ENCODE measurements around the gene PHF23. TPM values are rescaled to one million over a fixed set of nuclear protein-coding genes. Genes with fewer than 3 reads are reported as not detected.

PHF23 gene
- total RNA-seq, 1 donor from 2014 or later = 55.1 TPM

- intact Hi-C loops (cut with micrococcal nuclease) = no loop called here
These were observed 16.9 kb downstream of the PHF23 start for GRCh38 chr17:7222093-7222971.

- intact Hi-C loops (cut with micrococcal nuclease) = loop anchor here (1.0 kb wide), 1 partner anchor 75 kb away; no protein-coding TSS in a partner anchor
These were observed 17.8 kb downstream of the PHF23 start for GRCh38 chr17:7221278-7222092.

- intact Hi-C loops (cut with micrococcal nuclease) = loop anchor here (1.0 kb wide), 1 partner anchor 76 kb away; no protein-coding TSS in a partner anchor
These were observed 18.5 kb downstream of the PHF23 start for GRCh38 chr17:7220593-7221277.

GRCh38 chr17:7219812-7220592, 19.3 kb downstream of the PHF23 start, which contains the start of the genes ACADVL and DLG4:
ACADVL (plus strand) TSS chr17:7219938; CDS start chr17:7219985, 47 bp downstream.
DLG4 (minus strand) TSS chr17:7219836.
- intact Hi-C loops (cut with micrococcal nuclease) = no loop called here

- intact Hi-C loops (cut with micrococcal nuclease) = no loop called here
These were observed 19.9 kb downstream of the PHF23 start for GRCh38 chr17:7219229-7219811.

- intact Hi-C loops (cut with micrococcal nuclease) = no loop called here
These were observed 20.5 kb downstream of the PHF23 start for GRCh38 chr17:7218758-7219157.

- intact Hi-C loops (cut with micrococcal nuclease) = no loop called here
These were observed 21.1 kb downstream of the PHF23 start for GRCh38 chr17:7218166-7218565.

- intact Hi-C loops (cut with micrococcal nuclease) = no loop called here
These were observed 21.9 kb downstream of the PHF23 start for GRCh38 chr17:7217113-7217987.

- intact Hi-C loops (cut with micrococcal nuclease) = no loop called here
These were observed 22.8 kb downstream of the PHF23 start for GRCh38 chr17:7216242-7217112.

GRCh38 chr17:7215652-7216180, 23.5 kb downstream of the PHF23 start:
- intact Hi-C loops (cut with micrococcal nuclease) = no loop called here

GRCh38 chr17:7215136-7215638, 24.1 kb downstream of the PHF23 start:
- intact Hi-C loops (cut with micrococcal nuclease) = no loop called here

- intact Hi-C loops (cut with micrococcal nuclease) = loop anchor here (1.0 to 5.0 kb wide), 6 partner anchors 9 to 177 kb away; partner anchors contain the start of genes DVL2, EIF5A, ELP5 and PHF23
These were observed 24.7 kb downstream of the PHF23 start for GRCh38 chr17:7214300-7215135.

- intact Hi-C loops (cut with micrococcal nuclease) = loop anchor here (1.0 to 5.0 kb wide), 6 partner anchors 9 to 177 kb away; partner anchors contain the start of genes DVL2, EIF5A, ELP5 and PHF23
These were observed 25.4 kb downstream of the PHF23 start for GRCh38 chr17:7213895-7214299.

- intact Hi-C loops (cut with micrococcal nuclease) = loop anchor here (5.0 kb wide), 1 partner anchor 174 kb away; the partner anchor contains the start of gene SLC16A13
These were observed 27.6 kb downstream of the PHF23 start for GRCh38 chr17:7211491-7212273.

- intact Hi-C loops (cut with micrococcal nuclease) = no loop called here
These were observed 30.4 kb downstream of the PHF23 start for GRCh38 chr17:7208754-7209460.
